OCI-LY7 (cell line): ENCODE data around the gene SEMA4D.

Experiments used
- EZH2phosphoT487 ChIP-seq: fragments of 200-600 bp; sonication (generic); IDR thresholded peaks from 2 replicates; pipeline ENCODE4 v1.6.1; 2018; ENCODE audit warnings: low read depth, borderline replicate concordance, mild to moderate bottlenecking, mixed run types, antibody characterized with exemption, low read length, moderate library complexity, mixed read lengths
- TF ChIP-seq, protein P1 (sequence below): fragments of 200-600 bp; sonication (generic); conservative IDR thresholded peaks from 2 replicates; pipeline ENCODE4 v1.5.1; 2014; ENCODE audit warnings: mild to moderate bottlenecking, antibody characterized with exemption, low read length, moderate library complexity, mixed read lengths

DNA sequence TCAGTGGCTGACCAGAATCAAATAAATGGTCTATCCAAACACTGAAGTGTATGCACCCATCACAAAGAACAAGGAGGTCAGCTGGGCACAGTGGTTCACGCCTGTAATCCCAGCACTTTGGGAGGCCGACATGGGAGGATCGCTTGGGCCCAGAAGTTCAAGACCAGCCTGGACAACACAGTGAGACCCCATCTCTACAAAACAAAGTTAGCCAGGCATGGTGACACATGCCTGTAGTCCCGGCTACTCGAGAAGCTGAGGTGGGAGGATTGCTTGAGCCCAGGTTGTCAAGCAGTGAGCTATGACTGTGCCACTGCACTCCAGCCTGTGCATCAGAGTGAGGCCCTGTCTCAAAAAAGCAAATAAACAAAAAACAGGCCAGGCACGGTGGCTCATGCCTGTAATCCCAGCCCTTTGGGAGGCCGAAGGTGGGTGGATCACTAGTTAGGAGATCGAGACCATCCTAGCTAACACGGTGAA, 40.5 kb downstream of the SEMA4D start:
- TF ChIP-seq, protein P1, sequence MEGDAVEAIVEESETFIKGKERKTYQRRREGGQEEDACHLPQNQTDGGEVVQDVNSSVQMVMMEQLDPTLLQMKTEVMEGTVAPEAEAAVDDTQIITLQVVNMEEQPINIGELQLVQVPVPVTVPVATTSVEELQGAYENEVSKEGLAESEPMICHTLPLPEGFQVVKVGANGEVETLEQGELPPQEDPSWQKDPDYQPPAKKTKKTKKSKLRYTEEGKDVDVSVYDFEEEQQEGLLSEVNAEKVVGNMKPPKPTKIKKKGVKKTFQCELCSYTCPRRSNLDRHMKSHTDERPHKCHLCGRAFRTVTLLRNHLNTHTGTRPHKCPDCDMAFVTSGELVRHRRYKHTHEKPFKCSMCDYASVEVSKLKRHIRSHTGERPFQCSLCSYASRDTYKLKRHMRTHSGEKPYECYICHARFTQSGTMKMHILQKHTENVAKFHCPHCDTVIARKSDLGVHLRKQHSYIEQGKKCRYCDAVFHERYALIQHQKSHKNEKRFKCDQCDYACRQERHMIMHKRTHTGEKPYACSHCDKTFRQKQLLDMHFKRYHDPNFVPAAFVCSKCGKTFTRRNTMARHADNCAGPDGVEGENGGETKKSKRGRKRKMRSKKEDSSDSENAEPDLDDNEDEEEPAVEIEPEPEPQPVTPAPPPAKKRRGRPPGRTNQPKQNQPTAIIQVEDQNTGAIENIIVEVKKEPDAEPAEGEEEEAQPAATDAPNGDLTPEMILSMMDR, result no peak
- no peak for TF ChIP-seq EZH2phosphoT487
